OCI-LY1 (cell line): ENCODE results near the gene ASL.
"Not testable (repeated sequence)": the region's sequence is repeated elsewhere in the genome, so short reads cannot be mapped to it uniquely, and the experiment has no call there.

Experiments used
- EZH2 ChIP-seq: fragments of 200-600 bp; sonication (generic), shearing (Covaris generic); IDR thresholded peaks from 2 replicates; pipeline ENCODE4 v1.8.0; 2017; ENCODE audit warnings: borderline replicate concordance, mixed run types, mild to moderate bottlenecking, antibody characterized with exemption, low read length, moderate library complexity, mixed read lengths
- TF ChIP-seq, protein P1 (sequence below): fragments of 200-600 bp; sonication (generic), shearing (Covaris generic); IDR thresholded peaks from 2 replicates; pipeline ENCODE4 v1.5.1; 2017; ENCODE audit warnings: mild to moderate bottlenecking, antibody characterized with exemption, low read length, moderate library complexity, mixed read lengths

DNA sequence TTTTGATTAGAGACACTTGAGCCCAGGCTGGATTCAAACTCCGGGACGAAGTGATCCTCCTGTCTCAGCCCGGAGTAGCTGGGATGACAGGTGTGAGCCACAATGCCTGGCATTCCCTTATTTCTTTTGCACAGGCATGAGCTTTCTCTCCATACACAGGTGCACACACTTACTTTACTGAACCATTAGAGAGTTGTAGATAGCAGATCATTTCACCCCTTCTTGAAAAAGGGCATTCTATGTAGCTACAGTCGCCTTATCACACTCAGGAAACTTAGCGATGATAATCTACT, 48.9 kb downstream of the ASL start:
- TF ChIP-seq, protein P1, sequence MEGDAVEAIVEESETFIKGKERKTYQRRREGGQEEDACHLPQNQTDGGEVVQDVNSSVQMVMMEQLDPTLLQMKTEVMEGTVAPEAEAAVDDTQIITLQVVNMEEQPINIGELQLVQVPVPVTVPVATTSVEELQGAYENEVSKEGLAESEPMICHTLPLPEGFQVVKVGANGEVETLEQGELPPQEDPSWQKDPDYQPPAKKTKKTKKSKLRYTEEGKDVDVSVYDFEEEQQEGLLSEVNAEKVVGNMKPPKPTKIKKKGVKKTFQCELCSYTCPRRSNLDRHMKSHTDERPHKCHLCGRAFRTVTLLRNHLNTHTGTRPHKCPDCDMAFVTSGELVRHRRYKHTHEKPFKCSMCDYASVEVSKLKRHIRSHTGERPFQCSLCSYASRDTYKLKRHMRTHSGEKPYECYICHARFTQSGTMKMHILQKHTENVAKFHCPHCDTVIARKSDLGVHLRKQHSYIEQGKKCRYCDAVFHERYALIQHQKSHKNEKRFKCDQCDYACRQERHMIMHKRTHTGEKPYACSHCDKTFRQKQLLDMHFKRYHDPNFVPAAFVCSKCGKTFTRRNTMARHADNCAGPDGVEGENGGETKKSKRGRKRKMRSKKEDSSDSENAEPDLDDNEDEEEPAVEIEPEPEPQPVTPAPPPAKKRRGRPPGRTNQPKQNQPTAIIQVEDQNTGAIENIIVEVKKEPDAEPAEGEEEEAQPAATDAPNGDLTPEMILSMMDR, result not testable (repeated sequence)
- not testable (repeated sequence) for TF ChIP-seq EZH2
